GM18909 (cell line): ENCODE measurements around the gene MITF.
"Not testable (repeated sequence)": the region's sequence is repeated elsewhere in the genome, so short reads cannot be mapped to it uniquely, and the experiment has no call there.

Experiments
- ATAC-seq: cut with Tn5 transposase; IDR thresholded peaks from one replicate; pipeline ENCODE4 v1.9.1; 2021; ENCODE audit warnings: mild to moderate bottlenecking; ENCODE audit not compliant: unreplicated experiment, poor library complexity

MITF gene

GRCh38 chr3:69785769-69786320, 46.6 kb downstream of the MITF start:
- ATAC-seq, result no peak

- ATAC-seq, result no peak
Measured at GRCh38 chr3:69786854-69787253, 47.6 kb downstream of the MITF start.

GRCh38 chr3:69787436-69788168, 48.3 kb downstream of the MITF start:
- ATAC-seq, result no peak

- no peak for ATAC-seq
Measured at GRCh38 chr3:69791106-69791505, 51.8 kb downstream of the MITF start.

GRCh38 chr3:69791919-69792399, 52.7 kb downstream of the MITF start:
- ATAC-seq, result no peak

- ATAC-seq, result not testable (repeated sequence)
Measured at GRCh38 chr3:69796126-69796525, 56.9 kb downstream of the MITF start.

- no peak for ATAC-seq
Measured at GRCh38 chr3:69803681-69804270, 64.5 kb downstream of the MITF start.

- no peak for ATAC-seq
Measured at GRCh38 chr3:69805491-69805890, 66.2 kb downstream of the MITF start.

GRCh38 chr3:69806735-69807438, 67.6 kb downstream of the MITF start:
- no peak for ATAC-seq

GRCh38 chr3:69807674-69808073, 68.4 kb downstream of the MITF start:
- ATAC-seq, result no peak

GRCh38 chr3:69809076-69809835, 70.0 kb downstream of the MITF start:
- no peak for ATAC-seq

- no peak for ATAC-seq
Measured at GRCh38 chr3:69811452-69812401, 72.5 kb downstream of the MITF start.

GRCh38 chr3:69815970-69816369, 76.7 kb downstream of the MITF start:
- ATAC-seq, result no peak

- ATAC-seq, result no peak
Measured at GRCh38 chr3:69817988-69818387, 78.7 kb downstream of the MITF start.

GRCh38 chr3:69819282-69819681, 80.0 kb downstream of the MITF start:
- ATAC-seq, result no peak

GRCh38 chr3:69821133-69821532, 81.9 kb downstream of the MITF start:
- ATAC-seq, result no peak

- ATAC-seq, result no peak
Measured at GRCh38 chr3:69823743-69824142, 84.5 kb downstream of the MITF start.

GRCh38 chr3:69825446-69825845, 86.2 kb downstream of the MITF start:
- ATAC-seq, result no peak

GRCh38 chr3:69827127-69827526, 87.9 kb downstream of the MITF start:
- no peak for ATAC-seq
